ENCODE results near the gene SCRN1. TPM values are rescaled to one million over a fixed set of nuclear protein-coding genes. Genes with fewer than 3 reads are reported as not detected.

Gene SCRN1
- total RNA-seq, 1 experiment from 2014 or later, result 96.2 TPM

- TF ChIP-seq, protein P1, sequence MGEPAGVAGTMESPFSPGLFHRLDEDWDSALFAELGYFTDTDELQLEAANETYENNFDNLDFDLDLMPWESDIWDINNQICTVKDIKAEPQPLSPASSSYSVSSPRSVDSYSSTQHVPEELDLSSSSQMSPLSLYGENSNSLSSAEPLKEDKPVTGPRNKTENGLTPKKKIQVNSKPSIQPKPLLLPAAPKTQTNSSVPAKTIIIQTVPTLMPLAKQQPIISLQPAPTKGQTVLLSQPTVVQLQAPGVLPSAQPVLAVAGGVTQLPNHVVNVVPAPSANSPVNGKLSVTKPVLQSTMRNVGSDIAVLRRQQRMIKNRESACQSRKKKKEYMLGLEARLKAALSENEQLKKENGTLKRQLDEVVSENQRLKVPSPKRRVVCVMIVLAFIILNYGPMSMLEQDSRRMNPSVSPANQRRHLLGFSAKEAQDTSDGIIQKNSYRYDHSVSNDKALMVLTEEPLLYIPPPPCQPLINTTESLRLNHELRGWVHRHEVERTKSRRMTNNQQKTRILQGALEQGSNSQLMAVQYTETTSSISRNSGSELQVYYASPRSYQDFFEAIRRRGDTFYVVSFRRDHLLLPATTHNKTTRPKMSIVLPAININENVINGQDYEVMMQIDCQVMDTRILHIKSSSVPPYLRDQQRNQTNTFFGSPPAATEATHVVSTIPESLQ (CRISPR knock-in tag; IDR thresholded peaks at IDR 0.05), result no peak
- TF ChIP-seq ZNF263 (CRISPR knock-in tag; IDR thresholded peaks at IDR 0.05; ENCODE audit: low read depth), result no peak
- no peak for TF ChIP-seq GABPB1 (CRISPR knock-in tag; IDR thresholded peaks at IDR 0.05)
- no peak for TF ChIP-seq ETV6 (CRISPR knock-in tag; IDR thresholded peaks at IDR 0.05)
Measured at GRCh38 chr7:29926741-29927140, 62.9 kb downstream of the SCRN1 start (continued).

GRCh38 chr7:29926216-29926615 lies 63.4 kb downstream of the SCRN1 start:
- POLR2A ChIA-PET, result no interaction called here
- DNase-seq (ENCODE audit: low spot score), result no peak

DNA sequence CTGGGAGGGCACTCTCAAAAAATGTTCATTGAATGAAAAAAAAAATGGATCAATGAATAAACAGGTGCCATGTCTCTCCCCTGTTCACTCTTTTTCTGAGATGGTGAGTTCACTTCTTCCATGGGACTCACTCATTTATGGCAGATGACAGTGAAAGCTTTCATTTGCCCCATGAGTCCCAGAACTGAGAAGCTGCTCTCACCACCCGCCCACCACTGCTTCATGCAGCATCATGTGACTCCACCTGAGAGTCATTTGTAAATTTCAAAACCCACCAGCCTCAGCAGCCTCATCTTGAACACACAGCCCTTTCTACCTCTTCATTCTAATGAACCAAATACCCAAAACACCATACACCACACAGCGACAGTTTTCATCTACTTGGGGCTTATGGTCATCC lies 64.9 kb downstream of the SCRN1 start:
- ChIA-PET POLR2A (no interaction called here), CTCF (interaction anchor here (0.5 kb wide), 1 partner anchor 118 kb away, joined by 3 read pairs; the partner anchor contains the start of gene WIPF3)
- Mint-ChIP-seq H3K4me1 (no peaks in the 10 kb centered on the region), H3K27ac (no peak overlapping the region; the same call in 1 of the 2 replicates), H3K36me3 (peaks cover 28% of the 10 kb centered on the region), H3K4me3 (no peak overlapping the region), H3K27me3 (ENCODE audit: low read depth) (no peaks in the 10 kb centered on the region), H3K9me3 (no peaks in the 10 kb centered on the region)
- TF ChIP-seq ESRRA (CRISPR knock-in tag; IDR thresholded peaks at IDR 0.05; ENCODE audit: borderline replicate concordance), result no peak
- TF ChIP-seq ZBTB21 (CRISPR knock-in tag; IDR thresholded peaks at IDR 0.05; ENCODE audit: borderline replicate concordance), result no peak
- no peak for ATAC-seq
- DNase-seq (ENCODE audit: low spot score), result no peak

More at GRCh38 chr7:29926216-29926615, 63.4 kb downstream of the SCRN1 start:
- Mint-ChIP-seq H3K9me3 (no peaks in the 10 kb centered on the region), H3K27ac (no peak overlapping the region), H3K4me1 (no peaks in the 10 kb centered on the region), H3K36me3 (peaks cover 34% of the 10 kb centered on the region), H3K4me3 (no peak overlapping the region), H3K27me3 (ENCODE audit: low read depth) (no peaks in the 10 kb centered on the region)
- ATAC-seq, result no peak
- TF ChIP-seq TCF7 (CRISPR knock-in tag; IDR thresholded peaks at IDR 0.05; ENCODE audit: low read depth) (no peak), RELA (CRISPR knock-in tag; IDR thresholded peaks at IDR 0.05; ENCODE audit: borderline replicate concordance) (no peak), ERG (CRISPR knock-in tag; IDR thresholded peaks at IDR 0.05) (no peak), ZNF396 (CRISPR knock-in tag; IDR thresholded peaks at IDR 0.05; ENCODE audit: borderline replicate concordance) (no peak), ZNF532 (CRISPR knock-in tag; IDR thresholded peaks at IDR 0.05; ENCODE audit: borderline replicate concordance) (no peak), ZNF138 (CRISPR knock-in tag; conservative IDR thresholded peaks at IDR 0.05) (no peak), NFYB (CRISPR knock-in tag; conservative IDR thresholded peaks at IDR 0.05; ENCODE audit: low read depth) (no peak)
- TF ChIP-seq, protein P2, sequence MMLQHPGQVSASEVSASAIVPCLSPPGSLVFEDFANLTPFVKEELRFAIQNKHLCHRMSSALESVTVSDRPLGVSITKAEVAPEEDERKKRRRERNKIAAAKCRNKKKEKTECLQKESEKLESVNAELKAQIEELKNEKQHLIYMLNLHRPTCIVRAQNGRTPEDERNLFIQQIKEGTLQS (CRISPR knock-in tag; conservative IDR thresholded peaks at IDR 0.05), result no peak
- CTCF ChIA-PET, result interaction anchor here (1.2 kb wide), 1 partner anchor 178 kb away, joined by 3 read pairs; no protein-coding TSS in a partner anchor
